Stimulated activated memory B cell treated with anti-CD40 and anti-IgM and Interleukin-4, amounts not matched to agents 10 μg/mL and 1 μg/mL and 100 μg/mL, for 72 hours (primary cell): ENCODE measurements around the gene NDFIP1.
"Not testable (repeated sequence)": the region's sequence is repeated elsewhere in the genome, so short reads cannot be mapped to it uniquely, and the experiment has no call there.

Source experiments
- ATAC-seq: fragments of 150-1000 bp; cut with Tn5 transposase; 2 replicates; pipeline ENCODE4 v1.10.0; 2021
- H3K27ac Mint-ChIP-seq: one replicate; pipeline ENCODE4 v1.8.0; 2022; ENCODE audit warnings: mild to moderate bottlenecking, mixed read lengths
- H3K27me3 Mint-ChIP-seq: one replicate; pipeline ENCODE4 v1.8.0; 2022; ENCODE audit warnings: mixed read lengths
- H3K36me3 Mint-ChIP-seq: one replicate; pipeline ENCODE4 v1.8.0; 2022; ENCODE audit warnings: mixed read lengths
- H3K4me1 Mint-ChIP-seq: one replicate; pipeline ENCODE4 v1.8.0; 2022; ENCODE audit warnings: mixed read lengths
- H3K4me3 Mint-ChIP-seq: one replicate; pipeline ENCODE4 v1.8.0; 2022; ENCODE audit warnings: mild to moderate bottlenecking, moderate library complexity, mixed read lengths
- H3K9me3 Mint-ChIP-seq: one replicate; pipeline ENCODE4 v1.8.0; 2022; ENCODE audit warnings: mixed read lengths

NDFIP1 gene

DNA sequence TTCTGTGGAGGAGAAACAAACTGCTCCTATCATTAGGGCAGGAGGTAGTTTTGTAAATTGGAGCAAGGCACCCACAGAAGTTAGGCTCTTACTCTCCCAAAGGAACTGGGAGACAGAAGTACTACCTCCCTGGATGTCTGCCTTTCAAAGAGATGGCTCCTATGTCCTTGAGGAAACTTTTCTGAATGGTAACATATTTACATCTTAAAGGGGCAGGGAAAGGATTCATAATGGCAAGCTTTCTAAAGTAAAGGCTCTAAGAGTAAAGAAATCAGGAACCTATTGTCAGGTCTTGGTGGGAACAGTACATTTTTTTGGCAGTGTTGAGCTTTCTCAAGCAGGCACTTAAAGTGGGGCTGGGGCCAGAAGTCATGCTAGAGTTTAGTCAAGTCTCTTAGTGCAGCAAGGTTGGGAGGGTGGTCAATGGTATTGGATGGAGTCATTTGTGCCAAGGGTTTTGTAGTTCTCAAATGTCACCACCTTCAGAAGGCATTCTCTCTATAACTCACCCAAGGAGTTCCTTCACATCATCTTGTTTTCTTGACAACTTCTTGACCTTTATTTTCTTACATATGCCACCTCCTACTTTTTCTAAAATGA is 26.3 kb upstream of the NDFIP1 start:
- ATAC-seq, result peak; percentile 62
- H3K27ac Mint-ChIP-seq, result no peak overlapping the region
- peaks cover 27% of the 10 kb centered on the region for H3K27me3 Mint-ChIP-seq
- H3K9me3 Mint-ChIP-seq, result no peaks in the 10 kb centered on the region
- no peaks in the 10 kb centered on the region for H3K4me1 Mint-ChIP-seq
- H3K36me3 Mint-ChIP-seq, result no peaks in the 10 kb centered on the region
- no peak overlapping the region for H3K4me3 Mint-ChIP-seq

DNA sequence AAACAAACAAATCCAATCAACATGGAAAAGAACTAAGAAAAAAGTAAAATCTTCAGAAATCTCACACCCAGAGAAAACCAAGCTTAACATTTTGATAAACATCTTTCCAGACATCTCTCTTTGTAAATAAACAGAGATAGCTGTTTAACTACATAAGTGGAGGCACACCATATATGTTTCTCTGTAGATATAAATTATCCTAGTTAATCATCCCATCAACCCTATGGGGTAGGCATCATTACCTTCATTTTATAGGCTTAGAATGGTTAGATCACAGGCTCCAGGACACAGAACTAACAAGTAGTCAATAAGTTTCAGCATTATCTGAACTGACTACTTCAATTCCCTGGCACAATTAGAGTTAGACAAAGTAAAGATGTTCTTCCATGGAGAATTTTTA is 22.4 kb upstream of the NDFIP1 start:
- ATAC-seq, result no peak
- peaks cover 12% of the 10 kb centered on the region for H3K4me1 Mint-ChIP-seq
- H3K36me3 Mint-ChIP-seq, result no peaks in the 10 kb centered on the region
- no peaks in the 10 kb centered on the region for H3K9me3 Mint-ChIP-seq
- H3K27ac Mint-ChIP-seq, result no peak overlapping the region
- H3K27me3 Mint-ChIP-seq, result peaks cover 50% of the 10 kb centered on the region
- no peak overlapping the region for H3K4me3 Mint-ChIP-seq

DNA sequence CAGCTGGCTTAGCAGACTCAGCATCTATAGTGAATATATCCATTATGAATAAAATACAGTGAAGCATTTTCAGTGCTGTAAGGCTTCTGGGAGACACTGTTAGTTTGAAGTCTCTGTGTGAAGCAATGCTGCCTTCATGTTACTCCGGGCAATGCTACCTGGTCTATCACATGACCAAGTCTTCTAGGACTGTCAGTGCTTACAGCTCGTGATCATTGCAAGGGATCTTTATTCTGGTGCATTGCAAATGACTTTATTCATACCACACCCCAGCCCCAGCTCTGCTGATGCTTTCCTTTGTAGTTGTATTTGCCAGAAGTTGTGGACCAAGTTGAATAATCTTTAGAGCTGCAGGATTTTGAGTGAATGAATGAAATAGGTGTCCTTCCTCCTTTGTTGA is 21.9 kb upstream of the NDFIP1 start:
- Mint-ChIP-seq H3K9me3 (no peaks in the 10 kb centered on the region), H3K4me1 (peaks cover 12% of the 10 kb centered on the region), H3K27me3 (peaks cover 49% of the 10 kb centered on the region), H3K36me3 (no peaks in the 10 kb centered on the region), H3K27ac (no peak overlapping the region), H3K4me3 (no peak overlapping the region)
- ATAC-seq, result no peak

- peaks cover 41% of the 10 kb centered on the region for H3K27me3 Mint-ChIP-seq
- H3K9me3 Mint-ChIP-seq, result no peaks in the 10 kb centered on the region
- H3K4me1 Mint-ChIP-seq, result peaks cover 12% of the 10 kb centered on the region
- no peaks in the 10 kb centered on the region for H3K36me3 Mint-ChIP-seq
- H3K27ac Mint-ChIP-seq, result no peak overlapping the region
- peak; percentile 53 for ATAC-seq
- H3K4me3 Mint-ChIP-seq, result no peak overlapping the region
Measured at GRCh38 chr5:142087920-142088679, 20.5 kb upstream of the NDFIP1 start.

DNA sequence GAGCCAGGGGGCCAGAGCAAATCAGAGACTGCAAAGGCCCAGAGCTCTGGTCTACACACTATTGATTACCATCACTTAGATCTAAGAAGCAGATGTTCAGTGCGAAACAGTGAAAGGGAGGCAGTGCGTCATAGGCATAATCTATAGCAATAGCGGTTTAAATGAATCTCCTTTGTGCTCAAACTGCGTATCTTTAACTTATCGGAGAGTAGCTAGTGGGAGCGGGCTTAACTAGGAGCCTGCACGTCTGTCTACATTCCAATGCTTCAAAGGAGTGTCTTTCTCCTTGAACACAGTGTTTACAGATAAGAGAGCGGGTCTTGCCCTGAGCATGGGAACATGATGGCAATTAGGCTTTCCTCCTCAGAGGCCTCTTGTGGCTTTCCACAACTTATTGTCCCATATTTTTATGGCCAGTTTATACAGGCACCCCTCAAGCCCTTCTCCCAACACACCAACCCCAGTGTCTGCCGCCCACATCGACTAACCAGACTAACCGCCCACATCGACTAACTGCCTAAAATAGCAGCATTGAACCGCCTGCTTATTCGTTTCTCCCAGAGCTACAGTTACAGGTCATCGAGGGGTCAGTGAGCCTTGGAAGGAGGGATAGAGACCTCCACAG is 19.6 kb upstream of the NDFIP1 start:
- H3K9me3 Mint-ChIP-seq, ATAC-seq, H3K4me3 Mint-ChIP-seq, H3K36me3 Mint-ChIP-seq, H3K27ac Mint-ChIP-seq: not testable (repeated sequence)
- H3K27me3 Mint-ChIP-seq, result peaks cover 41% of the 10 kb centered on the region
- peaks cover 12% of the 10 kb centered on the region for H3K4me1 Mint-ChIP-seq

DNA sequence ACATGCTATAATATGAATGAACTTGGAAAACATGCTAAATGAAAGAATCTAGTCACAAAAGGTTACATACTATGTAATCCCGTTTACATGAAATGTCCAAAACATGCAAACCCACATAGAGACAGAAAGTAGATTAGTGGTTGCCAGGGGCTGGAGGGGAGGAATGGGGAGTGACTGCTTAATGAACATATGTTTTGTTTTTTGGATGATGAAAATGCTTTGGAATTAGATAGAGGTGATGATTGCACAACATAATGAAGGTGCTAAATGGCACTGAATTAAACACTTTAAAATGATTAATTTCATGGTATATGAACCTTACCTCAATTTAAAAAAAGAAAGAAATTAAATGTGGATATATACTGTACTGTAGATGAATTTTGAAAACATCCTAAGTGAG is 17.6 kb upstream of the NDFIP1 start:
- Mint-ChIP-seq H3K9me3 (no peaks in the 10 kb centered on the region), H3K27ac (no peak overlapping the region), H3K27me3 (peaks cover 24% of the 10 kb centered on the region), H3K4me1 (peaks cover 24% of the 10 kb centered on the region), H3K4me3 (no peak overlapping the region), H3K36me3 (no peaks in the 10 kb centered on the region)
- no peak for ATAC-seq

DNA sequence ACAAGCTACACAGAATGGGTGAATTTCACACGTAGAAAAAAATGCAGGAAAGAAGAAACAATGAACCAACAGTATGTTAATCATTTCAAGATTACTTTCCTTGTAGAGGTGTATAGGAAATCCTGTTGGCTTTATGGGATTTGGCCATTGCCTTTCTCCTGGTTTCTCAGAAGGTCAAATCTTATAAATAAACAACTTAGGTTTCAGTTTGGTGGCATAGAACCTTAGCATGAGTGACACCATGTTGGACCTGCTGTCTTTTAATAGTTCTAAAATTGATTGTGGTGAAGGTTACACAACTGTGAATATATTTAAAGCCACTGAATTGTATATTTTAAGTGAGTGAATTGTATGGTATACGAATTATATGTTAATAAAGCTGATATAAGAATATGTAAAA is 16.7 kb upstream of the NDFIP1 start:
- Mint-ChIP-seq H3K4me3 (no peak overlapping the region), H3K27me3 (peaks cover 24% of the 10 kb centered on the region), H3K27ac (no peak overlapping the region), H3K4me1 (peaks cover 24% of the 10 kb centered on the region), H3K9me3 (no peaks in the 10 kb centered on the region), H3K36me3 (no peaks in the 10 kb centered on the region)
- no peak for ATAC-seq

GRCh38 chr5:142095035-142095434 is 13.5 kb upstream of the NDFIP1 start:
- Mint-ChIP-seq H3K27me3 (no peaks in the 10 kb centered on the region), H3K4me1 (peaks cover 12% of the 10 kb centered on the region), H3K36me3 (no peaks in the 10 kb centered on the region), H3K9me3 (no peaks in the 10 kb centered on the region), H3K27ac (peak overlapping the region; percentile 44), H3K4me3 (no peak overlapping the region)
- ATAC-seq, result peak; percentile 51

DNA sequence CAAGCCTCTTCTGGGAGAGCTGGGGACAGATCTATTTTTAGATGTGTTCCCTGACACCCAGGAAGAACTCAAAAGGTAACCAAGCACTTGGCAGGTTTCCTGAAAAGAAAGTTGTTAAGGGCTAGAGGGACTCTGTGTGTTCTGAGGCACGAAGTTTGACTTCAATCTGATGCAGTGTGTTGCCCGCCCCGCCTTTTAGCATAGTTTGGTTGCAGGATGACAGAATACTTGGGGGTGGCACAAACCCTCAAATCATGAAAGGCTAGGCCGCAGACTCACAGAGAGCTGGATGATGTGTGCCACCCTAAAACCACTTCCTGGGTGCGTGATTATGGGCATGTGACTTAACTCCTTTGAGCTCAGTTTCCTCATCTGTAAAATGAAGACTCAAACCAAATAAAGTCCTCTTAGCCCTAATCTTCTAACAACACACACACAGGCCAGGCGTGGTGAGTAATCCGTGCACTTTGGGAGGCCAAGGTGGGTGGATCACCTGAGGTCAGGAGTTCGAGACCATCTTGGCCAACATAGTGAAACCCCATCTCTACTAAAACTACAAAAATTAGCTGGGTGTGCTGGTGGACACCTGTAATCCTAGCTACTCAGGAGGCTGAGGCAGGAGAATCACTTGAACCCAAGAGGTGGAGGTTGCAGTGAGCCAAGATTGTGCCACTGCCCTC is 12.8 kb upstream of the NDFIP1 start:
- Mint-ChIP-seq H3K9me3 (no peaks in the 10 kb centered on the region), H3K36me3 (no peaks in the 10 kb centered on the region), H3K4me1 (peaks cover 12% of the 10 kb centered on the region), H3K27ac (peak overlapping the region; percentile 44), H3K27me3 (no peaks in the 10 kb centered on the region), H3K4me3 (no peak overlapping the region)
- ATAC-seq, result peak; percentile 80

DNA sequence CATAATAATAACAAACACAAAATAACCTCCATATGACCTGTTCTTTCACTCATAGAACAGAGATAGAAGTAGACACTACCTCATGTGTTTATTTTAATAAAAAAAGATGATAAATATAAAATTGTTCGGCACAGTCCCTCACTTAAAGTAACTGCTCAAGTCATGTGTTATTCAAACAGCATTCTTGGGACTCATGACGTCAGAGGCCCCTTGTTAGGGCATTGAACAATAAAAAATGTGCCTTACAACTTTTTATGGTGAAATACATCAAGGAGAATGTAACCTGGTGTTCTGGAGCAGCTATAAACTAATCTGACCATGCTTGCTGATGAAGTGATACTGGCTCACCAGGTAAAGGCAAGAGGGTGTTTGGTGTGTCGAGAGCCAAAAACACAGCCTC is 12.2 kb upstream of the NDFIP1 start:
- Mint-ChIP-seq H3K4me1 (peaks cover 12% of the 10 kb centered on the region), H3K27ac (no peak overlapping the region), H3K36me3 (no peaks in the 10 kb centered on the region), H3K9me3 (no peaks in the 10 kb centered on the region), H3K27me3 (no peaks in the 10 kb centered on the region), H3K4me3 (no peak overlapping the region)
- no peak for ATAC-seq

DNA sequence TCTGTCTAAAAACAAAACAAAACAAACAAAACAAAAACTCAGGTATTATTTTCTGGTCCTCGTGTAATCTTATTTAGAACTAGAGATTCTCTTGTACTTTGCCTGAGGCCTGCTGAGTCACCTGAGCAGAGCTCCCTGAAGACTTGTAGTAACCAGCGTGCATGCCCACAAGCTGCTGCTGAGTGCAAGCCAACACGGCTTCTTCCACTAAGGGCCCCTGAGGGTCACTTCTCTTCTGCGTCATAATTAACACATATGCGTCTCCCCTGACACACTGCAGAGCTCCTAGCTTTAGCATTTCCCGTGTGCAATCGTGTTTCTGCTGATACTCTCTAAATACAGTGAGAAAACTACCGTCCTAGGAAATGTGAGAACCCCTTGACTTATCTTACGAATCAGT is 10.9 kb upstream of the NDFIP1 start:
- Mint-ChIP-seq H3K27ac (no peak overlapping the region), H3K27me3 (no peaks in the 10 kb centered on the region), H3K4me3 (no peak overlapping the region), H3K4me1 (peaks cover 12% of the 10 kb centered on the region), H3K36me3 (no peaks in the 10 kb centered on the region), H3K9me3 (no peaks in the 10 kb centered on the region)
- no peak for ATAC-seq

DNA sequence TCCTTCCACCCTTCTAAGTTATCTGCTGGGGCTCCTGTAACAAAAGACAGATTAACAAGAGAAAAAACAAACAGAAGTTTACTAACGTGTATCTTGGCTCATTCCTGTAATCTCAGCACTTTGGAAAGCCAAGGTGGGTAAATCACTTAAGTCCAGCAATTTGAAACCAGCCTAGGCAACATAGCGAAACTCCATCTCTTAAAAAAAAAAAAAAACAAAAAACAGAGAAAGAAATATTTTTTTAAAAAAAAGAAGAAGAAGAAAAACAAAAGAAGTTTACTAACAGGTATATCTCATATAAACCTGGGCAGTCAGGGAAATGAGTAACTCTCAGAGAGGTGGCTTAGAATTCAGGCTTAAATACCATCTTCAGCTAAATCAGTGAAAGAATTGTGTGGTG is 10.3 kb upstream of the NDFIP1 start:
- no peaks in the 10 kb centered on the region for H3K36me3 Mint-ChIP-seq
- H3K27me3 Mint-ChIP-seq, result no peaks in the 10 kb centered on the region
- no peak overlapping the region for H3K4me3 Mint-ChIP-seq
- H3K27ac Mint-ChIP-seq, result no peak overlapping the region
- no peaks in the 10 kb centered on the region for H3K9me3 Mint-ChIP-seq
- no peak for ATAC-seq
- H3K4me1 Mint-ChIP-seq, result peaks cover 12% of the 10 kb centered on the region

- Mint-ChIP-seq H3K9me3 (no peaks in the 10 kb centered on the region), H3K4me3 (no peak overlapping the region), H3K27me3 (no peaks in the 10 kb centered on the region), H3K4me1 (peaks cover 12% of the 10 kb centered on the region), H3K36me3 (no peaks in the 10 kb centered on the region), H3K27ac (no peak overlapping the region)
- no peak for ATAC-seq
Measured at GRCh38 chr5:142098931-142099330, 9.6 kb upstream of the NDFIP1 start.

GRCh38 chr5:142100307-142100706 is 8.3 kb upstream of the NDFIP1 start:
- H3K4me1 Mint-ChIP-seq, result peaks cover 7% of the 10 kb centered on the region
- no peak overlapping the region for H3K27ac Mint-ChIP-seq
- H3K4me3 Mint-ChIP-seq, result no peak overlapping the region
- no peak for ATAC-seq
- H3K9me3 Mint-ChIP-seq, result no peaks in the 10 kb centered on the region
- H3K36me3 Mint-ChIP-seq, result no peaks in the 10 kb centered on the region
- H3K27me3 Mint-ChIP-seq, result no peaks in the 10 kb centered on the region

DNA sequence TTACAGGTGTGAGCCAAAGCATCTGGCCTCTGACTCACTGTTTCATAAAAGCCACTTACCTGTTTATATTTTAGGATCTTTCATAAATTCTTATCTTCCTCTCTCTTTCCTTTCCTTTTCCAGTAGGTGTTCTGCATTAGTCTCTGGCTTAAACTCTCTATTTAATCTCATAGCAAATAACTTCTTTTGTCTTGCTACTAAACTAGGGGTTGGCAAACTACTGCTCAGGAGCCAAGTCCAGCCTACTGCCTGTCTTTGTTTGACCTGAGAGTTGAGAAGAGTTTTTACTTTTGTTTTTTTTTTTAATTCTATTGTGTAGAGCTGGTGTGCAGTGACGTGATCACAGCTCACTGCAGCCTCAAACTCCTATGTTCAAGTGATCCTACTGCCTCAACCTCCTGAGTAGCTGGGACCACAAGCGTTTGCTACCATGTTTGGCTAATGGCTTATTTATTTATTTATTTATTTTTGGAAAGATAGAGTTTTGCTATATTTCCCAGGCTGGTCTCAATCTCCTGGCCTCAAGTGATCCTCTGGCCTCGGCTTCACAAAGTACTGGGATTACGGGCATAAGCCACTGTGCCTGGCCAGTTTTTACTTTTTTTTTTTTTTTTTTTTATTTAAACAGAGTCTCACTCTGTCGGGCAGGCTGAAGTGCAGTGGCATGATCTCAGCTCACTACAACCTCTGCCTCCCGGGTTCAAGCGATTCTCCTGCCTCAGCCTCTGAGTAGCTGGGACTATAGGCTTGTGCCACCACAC is 5.4 kb upstream of the NDFIP1 start:
- H3K27me3 Mint-ChIP-seq, result no peaks in the 10 kb centered on the region
- no peak for ATAC-seq
- H3K36me3 Mint-ChIP-seq, result no peaks in the 10 kb centered on the region
- H3K4me3 Mint-ChIP-seq, result no peak overlapping the region
- H3K4me1 Mint-ChIP-seq, result peaks cover 3% of the 10 kb centered on the region
- H3K27ac Mint-ChIP-seq, result no peak overlapping the region
- no peaks in the 10 kb centered on the region for H3K9me3 Mint-ChIP-seq
